ENCODE data around the gene PIGQ.

DNA sequence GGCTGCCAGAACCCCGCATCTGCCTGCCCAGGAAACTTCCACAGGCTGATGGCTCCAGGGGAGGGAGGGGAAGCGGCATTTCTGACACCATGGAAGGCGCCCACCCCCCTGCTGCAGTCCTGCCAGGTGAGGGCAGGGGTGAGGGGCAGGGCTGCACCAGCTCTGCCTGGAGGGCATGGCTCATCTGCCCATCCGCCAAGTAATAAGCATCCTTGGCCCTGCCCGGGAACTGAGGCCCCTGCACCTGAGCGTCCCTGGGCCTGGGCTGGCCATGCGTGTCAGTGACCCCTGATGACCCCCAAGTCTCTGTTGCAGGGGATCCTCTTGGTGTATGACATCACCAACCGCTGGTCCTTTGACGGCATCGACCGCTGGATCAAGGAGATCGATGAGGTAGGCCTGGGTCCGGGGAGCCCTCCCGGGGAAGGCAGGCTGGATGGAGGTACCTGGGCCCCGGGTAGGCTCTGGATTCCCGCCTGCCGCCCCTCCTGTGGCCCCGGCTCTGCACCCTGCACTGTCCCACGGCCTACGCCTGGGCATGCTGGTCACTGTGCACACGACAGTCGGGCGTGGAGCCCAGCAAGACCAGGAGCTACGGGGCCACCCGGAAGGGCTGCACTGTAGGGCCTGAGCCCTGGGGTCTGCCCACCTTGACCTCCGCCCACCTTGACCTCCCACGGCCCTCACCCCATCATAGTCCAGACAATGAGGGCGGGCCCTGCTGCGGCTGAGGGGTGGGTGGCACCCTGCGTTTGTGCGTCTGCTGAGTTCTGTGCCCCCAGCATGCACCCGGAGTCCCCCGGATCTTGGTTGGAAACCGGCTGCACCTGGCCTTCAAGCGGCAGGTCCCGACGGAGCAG is 55.6 kb downstream of the PIGQ start:
- no peak for TF ChIP-seq ZNF121 (CRISPR knock-in tag; IDR thresholded peaks at IDR 0.05)
- no peak for TF ChIP-seq CTCF (CRISPR knock-in tag; IDR thresholded peaks at IDR 0.05)
- no peak for TF ChIP-seq EZH2 (conservative IDR thresholded peaks at IDR 0.05; ENCODE audit: low read depth, low read length)
- no peak for TF ChIP-seq EP300 (IDR thresholded peaks at IDR 0.05; ENCODE audit: low read depth in 2 of 2, low read length in 2 of 2)
- no peak for TF ChIP-seq EP300 (CRISPR knock-in tag; IDR thresholded peaks at IDR 0.05; ENCODE audit: borderline replicate concordance)
- no peak for TF ChIP-seq CHD2 (IDR thresholded peaks at IDR 0.05; ENCODE audit: low read depth, low read length)

Measured in HepG2 (cell line).